Measurements from ENCODE around the gene TSSC4.

Gene TSSC4

DNA sequence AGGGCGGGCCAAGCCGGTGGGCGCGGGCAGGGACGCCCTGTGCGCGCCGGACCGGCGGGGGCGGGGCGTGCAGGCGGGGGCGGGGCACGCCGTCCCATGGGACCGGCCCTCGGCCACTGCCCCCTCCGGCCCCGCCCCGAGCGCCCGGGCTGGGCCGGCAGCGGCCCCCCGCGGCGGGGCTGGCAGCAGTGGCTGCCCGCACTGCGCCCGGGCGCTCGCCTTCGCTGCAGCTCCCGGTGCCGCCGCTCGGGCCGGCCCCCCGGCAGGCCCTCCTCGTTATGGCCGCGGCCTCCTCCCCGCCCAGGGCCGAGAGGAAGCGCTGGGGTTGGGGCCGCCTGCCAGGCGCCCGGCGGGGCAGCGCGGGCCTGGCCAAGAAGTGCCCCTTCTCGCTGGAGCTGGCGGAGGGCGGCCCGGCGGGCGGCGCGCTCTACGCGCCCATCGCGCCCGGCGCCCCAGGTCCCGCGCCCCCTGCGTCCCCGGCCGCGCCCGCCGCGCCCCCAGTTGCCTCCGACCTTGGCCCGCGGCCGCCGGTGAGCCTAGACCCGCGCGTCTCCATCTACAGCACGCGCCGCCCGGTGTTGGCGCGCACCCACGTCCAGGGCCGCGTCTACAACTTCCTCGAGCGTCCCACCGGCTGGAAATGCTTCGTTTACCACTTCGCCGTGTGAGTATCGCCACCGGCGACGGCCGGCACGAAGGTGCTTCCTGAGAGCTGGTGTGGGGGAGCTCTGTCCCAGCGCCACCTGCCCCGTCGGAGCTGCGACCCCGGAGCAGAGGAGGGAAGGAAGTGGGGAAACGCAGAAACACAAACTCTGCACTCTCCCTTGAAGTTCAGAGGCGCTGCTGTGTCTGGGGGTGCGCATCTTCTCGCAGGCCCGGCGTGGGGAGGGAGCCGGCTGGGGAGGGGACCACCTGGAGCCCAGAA lies 44.5 kb downstream of the TSSC4 start, which contains the start of gene KCNQ1:
Gene KCNQ1 (plus strand): TSS at position 188 of the 925 bp plus-strand sequence. CDS start 91 bp downstream, at position 279.
- Histone ChIP-seq H3K9ac (peak within 1 kb of the TSS; percentile 66), H3K27ac (peak within 1 kb of the TSS; percentile 62), H3K4me2 (peak within 1 kb of the TSS; percentile 99)

DNA sequence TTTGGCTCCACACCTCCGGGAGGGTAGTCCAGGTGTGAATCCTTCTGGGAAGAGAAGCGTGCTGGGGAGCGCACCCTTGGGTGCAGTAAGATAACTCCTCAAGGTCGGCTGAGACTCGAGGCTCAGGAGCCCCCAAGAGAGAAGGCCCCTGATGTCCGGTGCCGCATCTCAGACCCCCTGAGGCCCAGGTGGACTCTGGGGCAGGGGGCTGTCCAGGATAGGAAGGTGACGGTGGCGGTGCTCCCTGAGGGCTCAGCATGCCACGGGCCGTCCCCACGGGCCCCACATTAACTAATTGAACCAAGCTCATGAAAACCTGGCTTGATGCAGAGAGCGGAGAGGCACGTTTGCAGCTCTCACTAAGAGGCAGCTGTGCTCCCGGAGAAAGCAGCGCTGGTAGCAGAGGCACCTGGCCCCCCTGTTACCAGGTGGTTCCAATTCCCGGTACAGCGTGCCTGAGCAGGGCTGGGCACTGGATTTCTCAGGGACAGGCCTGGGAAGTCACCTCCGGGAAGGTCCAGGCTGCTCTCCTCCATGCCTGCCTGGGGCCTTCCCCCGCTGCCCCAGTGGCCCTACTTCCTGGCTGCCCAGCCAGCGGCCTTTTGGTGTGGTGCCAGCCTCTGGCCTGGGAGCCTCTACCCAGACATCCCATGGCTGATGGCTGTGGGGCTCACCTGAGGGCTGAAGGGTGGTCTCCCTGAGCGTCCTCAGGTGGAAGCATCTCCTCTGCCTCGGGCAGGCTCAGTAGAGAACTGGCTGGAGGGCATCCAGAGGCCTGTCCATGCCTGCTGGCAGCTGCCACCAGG lies 45.4 kb downstream of the TSSC4 start:
- peak overlapping the region; percentile 71 for H3K4me3 ChIP-seq
- peaks cover 29% of the 10 kb centered on the region; the same call in 1 of the 2 replicates for H3K27me3 ChIP-seq
- H3K9me3 ChIP-seq = no peaks in the 10 kb centered on the region
- peak overlapping the region; percentile 99 for H3K4me2 ChIP-seq
- H3K36me3 ChIP-seq = no peaks in the 10 kb centered on the region
- no peak for TF ChIP-seq Cebpa-rat (IDR thresholded peaks at IDR 0.05)
- peak overlapping the region; percentile 66 for H3K9ac ChIP-seq
- H3K4me1 ChIP-seq = peaks cover 51% of the 10 kb centered on the region
- no peaks in the 10 kb centered on the region for H4K20me1 ChIP-seq
- peak overlapping the region; percentile 63; the same call in 1 of the 2 replicates for H3K27ac ChIP-seq

More for the DNA sequence above, 44.5 kb downstream of the TSSC4 start, which contains the start of gene KCNQ1:
- no peak for TF ChIP-seq Cebpa-rat (IDR thresholded peaks at IDR 0.05)
- Histone ChIP-seq H3K9me3 (no peaks in the 10 kb centered on the region), H3K4me3 (peak within 1 kb of the TSS; percentile 71), H3K36me3 (no peaks in the 10 kb centered on the region), H3K4me1 (peaks cover 51% of the 10 kb centered on the region), H4K20me1 (no peaks in the 10 kb centered on the region), H3K27me3 (peaks cover 29% of the 10 kb centered on the region; the same call in 1 of the 2 replicates)

GRCh38 chr11:2446590-2447252 lies 46.2 kb downstream of the TSSC4 start:
- Histone ChIP-seq H3K9me3 (no peaks in the 10 kb centered on the region), H4K20me1 (no peaks in the 10 kb centered on the region), H3K27me3 (peaks cover 29% of the 10 kb centered on the region; the same call in 1 of the 2 replicates), H3K36me3 (no peaks in the 10 kb centered on the region), H3K4me1 (peaks cover 51% of the 10 kb centered on the region), H3K27ac (peak overlapping the region; percentile 63), H3K4me3 (peak overlapping the region; percentile 71), H3K4me2 (peak overlapping the region; percentile 99), H3K9ac (peak overlapping the region; percentile 46; the same call in 1 of the 2 replicates)
- TF ChIP-seq Cebpa-rat (IDR thresholded peaks at IDR 0.05) = no peak

- no peaks in the 10 kb centered on the region for H4K20me1 ChIP-seq
- no peaks in the 10 kb centered on the region for H3K9me3 ChIP-seq
- peak overlapping the region; percentile 46 for H3K9ac ChIP-seq
- peak overlapping the region; percentile 71 for H3K4me3 ChIP-seq
- peaks cover 51% of the 10 kb centered on the region for H3K4me1 ChIP-seq
- peak overlapping the region; percentile 63 for H3K27ac ChIP-seq
- H3K4me2 ChIP-seq = peak overlapping the region; percentile 99
- H3K27me3 ChIP-seq = peaks cover 29% of the 10 kb centered on the region; the same call in 1 of the 2 replicates
- TF ChIP-seq Cebpa-rat (IDR thresholded peaks at IDR 0.05) = no peak
- H3K36me3 ChIP-seq = no peaks in the 10 kb centered on the region
These were observed 46.9 kb downstream of the TSSC4 start for GRCh38 chr11:2447253-2447950.

DNA sequence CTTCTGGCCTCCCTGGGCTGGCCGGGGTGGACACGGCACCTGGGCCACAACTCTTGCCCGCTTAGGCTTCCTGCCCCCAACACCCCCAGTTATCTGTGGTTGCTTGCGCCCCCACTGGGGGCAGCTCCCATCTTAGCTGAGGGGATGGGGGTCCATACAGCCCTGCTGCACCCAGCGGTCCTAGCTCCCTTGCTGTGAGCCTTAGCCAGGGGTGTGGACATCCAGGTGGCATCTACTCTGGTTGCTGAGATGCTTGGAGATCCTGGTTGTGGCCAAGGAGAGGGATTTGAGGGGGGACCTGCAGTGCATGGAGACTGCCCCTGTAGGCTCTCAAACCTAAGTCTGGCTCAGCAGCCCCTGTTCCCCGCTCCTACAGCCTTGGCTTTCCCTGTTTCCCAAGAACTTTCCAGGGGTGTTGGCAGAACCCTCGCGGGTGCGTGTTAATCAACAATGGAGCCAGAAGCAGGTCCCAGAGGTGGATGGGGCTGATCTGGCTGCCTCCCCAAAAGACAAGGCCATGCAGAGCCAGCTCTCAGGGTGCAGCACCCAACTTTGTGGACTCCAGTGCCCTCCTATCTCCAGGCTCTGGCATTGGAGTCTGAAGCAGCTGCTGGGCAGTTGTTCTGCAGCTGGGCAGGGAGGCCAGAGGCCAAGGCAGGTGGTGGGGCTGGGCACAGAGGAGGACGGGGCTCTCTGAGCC lies 47.6 kb downstream of the TSSC4 start:
- Histone ChIP-seq H3K27ac (peak overlapping the region; percentile 63), H3K9me3 (no peaks in the 10 kb centered on the region), H3K4me1 (peaks cover 50% of the 10 kb centered on the region), H4K20me1 (no peaks in the 10 kb centered on the region), H3K4me3 (peak overlapping the region; percentile 71; the same call in 1 of the 2 replicates), H3K27me3 (peaks cover 24% of the 10 kb centered on the region; the same call in 1 of the 2 replicates), H3K4me2 (peak overlapping the region; percentile 99), H3K9ac (no peak overlapping the region), H3K36me3 (no peaks in the 10 kb centered on the region)
- TF ChIP-seq Cebpa-rat (IDR thresholded peaks at IDR 0.05) = no peak

GRCh38 chr11:2448661-2449547 lies 48.4 kb downstream of the TSSC4 start:
- Histone ChIP-seq H3K27me3 (peaks cover 20% of the 10 kb centered on the region; the same call in 1 of the 2 replicates), H3K9me3 (peaks cover 5% of the 10 kb centered on the region; the same call in 1 of the 2 replicates), H3K4me3 (no peak overlapping the region), H3K36me3 (no peaks in the 10 kb centered on the region), H3K27ac (no peak overlapping the region), H4K20me1 (no peaks in the 10 kb centered on the region), H3K9ac (no peak overlapping the region), H3K4me2 (peak overlapping the region; percentile 99; the same call in 1 of the 2 replicates), H3K4me1 (peaks cover 47% of the 10 kb centered on the region)
- no peak for TF ChIP-seq Cebpa-rat (IDR thresholded peaks at IDR 0.05)

DNA sequence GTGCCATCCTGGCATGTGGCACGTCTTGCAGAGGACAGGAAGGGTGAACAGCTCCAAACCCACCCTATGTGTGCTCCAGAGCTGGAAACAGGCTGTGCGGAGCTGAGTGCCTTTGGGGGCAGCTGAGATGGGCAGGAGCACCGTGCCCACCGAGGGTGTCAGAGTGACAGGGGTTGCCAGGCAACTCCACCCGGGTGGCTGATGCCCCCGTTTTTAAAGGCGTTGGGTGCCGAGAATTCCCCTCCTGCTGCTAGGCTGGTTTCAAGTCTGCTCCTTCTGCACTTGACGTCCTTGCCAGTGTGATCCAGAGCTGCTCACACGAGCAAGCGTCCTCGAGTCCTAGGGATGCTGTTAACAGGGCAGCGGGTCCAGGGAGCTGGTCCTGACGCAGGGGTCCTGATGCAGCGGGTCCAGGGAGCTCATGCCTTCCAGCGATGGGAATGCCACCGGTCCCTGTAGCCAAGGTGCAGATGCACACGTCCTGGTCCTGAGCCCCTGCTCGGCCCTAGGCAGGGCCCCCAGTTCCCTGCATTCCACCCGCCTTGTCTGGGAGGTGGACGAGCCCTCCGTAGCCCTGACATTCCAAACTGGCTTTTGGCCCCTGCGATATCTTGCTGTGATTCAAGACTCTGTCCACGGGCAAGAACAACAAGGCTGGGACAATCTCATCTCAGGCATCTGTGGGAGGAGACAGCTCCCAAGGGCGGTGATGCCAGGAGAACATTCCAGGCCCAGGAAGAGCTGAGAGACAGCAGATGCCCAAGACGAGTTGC lies 49.2 kb downstream of the TSSC4 start:
- Histone ChIP-seq H3K4me3 (no peak overlapping the region), H3K9ac (no peak overlapping the region), H3K4me2 (no peak overlapping the region), H3K27ac (no peak overlapping the region), H4K20me1 (no peaks in the 10 kb centered on the region), H3K9me3 (peaks cover 5% of the 10 kb centered on the region; the same call in 1 of the 2 replicates), H3K36me3 (no peaks in the 10 kb centered on the region), H3K4me1 (peaks cover 43% of the 10 kb centered on the region), H3K27me3 (peaks cover 17% of the 10 kb centered on the region; the same call in 1 of the 2 replicates)
- TF ChIP-seq Cebpa-rat (IDR thresholded peaks at IDR 0.05) = no peak
